ENCODE results near the gene SHB.

The SHB gene

DNA sequence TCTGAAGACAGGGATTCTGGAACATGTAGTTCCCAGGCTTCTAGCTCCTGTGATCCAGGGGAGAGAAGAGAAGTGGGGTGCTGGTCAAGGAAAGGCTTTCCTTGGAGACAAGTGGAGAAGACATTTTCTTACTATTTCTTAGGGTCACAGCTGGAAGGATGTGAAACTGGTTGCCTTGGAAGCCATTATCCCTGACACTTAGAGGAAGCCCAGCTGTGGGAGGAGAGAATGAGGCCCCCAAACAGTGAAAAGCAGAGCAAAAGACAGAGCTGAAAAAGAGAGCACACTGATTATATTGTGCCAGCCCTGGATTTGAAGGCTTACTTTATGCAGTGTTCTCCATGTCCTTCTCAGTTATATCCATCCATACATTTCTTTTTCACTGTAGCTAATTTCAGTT is 17.5 kb upstream of the SHB start:
- no peak for DNase-seq

DNA sequence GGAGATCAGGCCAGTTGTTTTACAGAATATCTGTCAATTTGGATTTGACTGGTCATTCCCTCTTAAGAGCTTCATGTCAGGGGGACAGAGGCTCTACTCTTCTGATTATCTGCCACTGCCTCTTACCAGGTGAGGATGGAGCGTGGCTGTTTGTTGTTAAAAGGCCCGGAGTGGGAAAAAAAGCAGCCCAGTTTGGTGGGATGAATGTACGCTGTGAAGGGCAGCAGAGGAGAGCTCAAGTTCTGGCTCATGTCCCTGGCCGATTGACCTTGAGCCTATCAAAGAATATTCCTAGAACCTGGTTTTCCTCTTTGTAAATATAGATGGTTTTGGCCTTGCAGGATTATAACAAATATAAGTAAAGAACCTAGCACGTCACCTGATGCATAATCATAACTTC is 16.3 kb upstream of the SHB start:
- no peak for DNase-seq

DNA sequence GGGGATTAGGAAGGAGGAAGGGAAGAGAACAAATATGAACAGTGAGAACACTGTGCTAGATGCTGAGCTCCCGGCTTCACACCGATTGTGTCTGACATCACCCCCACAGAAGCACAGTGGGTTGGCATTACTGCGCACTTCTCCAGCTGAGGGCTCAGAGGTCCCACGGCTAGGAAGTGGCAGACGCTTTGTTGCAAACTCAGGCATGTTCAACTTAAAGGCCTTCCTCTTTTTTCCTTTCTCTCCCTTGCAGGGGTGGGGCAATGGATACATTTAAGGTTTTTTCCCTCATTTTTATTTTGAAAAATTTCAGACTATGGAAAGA is 15.5 kb upstream of the SHB start:
- DNase-seq: no peak

DNA sequence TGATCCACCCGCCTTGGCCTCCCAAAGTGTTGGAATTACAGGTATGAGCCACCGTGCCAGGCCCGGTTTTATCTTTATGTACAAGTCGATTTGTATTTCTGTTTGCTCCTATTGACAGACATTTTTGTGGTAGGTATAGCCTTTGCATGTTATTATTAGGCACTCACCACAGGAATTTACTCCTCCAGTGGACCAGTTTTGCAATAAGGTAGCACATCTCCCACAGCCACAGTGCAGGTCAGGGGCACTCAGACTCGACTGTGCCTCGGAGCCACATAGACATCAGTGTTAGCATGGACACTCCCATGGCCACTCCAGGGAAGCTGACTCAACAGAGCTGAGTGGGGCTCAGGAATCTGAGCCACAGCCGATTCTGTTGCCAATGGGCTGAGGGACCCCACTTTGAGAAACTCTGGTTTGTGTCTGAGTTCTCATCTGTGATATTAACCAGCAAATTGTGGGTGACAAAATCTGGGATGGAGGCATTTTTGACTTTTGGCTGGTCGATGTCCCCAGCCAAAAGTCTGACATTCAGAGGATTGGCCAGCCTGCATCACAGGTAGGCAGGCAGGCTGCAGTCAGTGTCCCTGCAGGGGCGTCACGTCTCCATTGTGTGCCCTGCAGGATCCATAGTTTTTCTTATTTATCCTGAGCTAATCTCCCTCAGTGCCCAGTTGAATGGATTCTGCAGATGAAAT is 15.0 kb upstream of the SHB start:
- no peak for DNase-seq

DNA sequence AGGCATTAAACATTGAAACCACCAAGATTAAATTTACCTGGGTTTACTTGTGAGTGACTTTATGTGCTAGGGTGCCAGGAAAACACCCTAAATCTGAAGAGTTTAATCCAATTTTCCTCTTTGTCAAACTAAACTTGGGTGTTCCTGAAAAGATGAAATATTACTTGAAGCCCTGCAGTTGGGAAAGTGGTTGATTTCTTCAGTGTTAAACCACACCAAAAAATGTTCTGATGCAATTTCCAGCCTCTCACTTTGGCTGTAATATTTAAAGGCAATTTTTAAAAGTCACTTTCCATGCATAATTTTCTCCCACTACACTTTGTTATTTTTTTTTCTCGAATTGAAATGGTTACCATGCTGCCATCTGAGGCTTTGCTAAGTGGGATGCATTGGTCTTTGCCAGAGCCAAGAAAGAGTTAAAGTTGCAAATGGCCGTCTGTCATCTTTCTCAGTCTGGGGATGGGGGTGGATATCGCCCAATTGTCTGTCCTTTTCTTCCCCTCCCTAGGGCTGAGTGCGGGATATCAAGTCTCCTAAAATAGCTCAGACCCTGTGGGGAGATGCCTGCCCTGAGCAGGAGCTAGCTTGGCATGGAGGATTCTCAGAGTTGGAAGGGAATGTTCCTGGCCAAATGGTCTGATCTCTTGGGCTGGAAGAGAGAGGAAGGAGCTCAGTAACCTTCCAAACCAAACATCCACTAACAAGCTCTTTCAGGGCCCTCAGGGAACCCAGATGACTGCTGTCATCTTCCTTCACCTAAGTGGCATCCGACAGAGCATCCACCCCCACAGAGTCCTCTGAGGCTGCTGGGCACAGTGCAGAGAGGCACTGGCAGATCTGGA is 13.6 kb upstream of the SHB start:
- no peak for DNase-seq

DNA sequence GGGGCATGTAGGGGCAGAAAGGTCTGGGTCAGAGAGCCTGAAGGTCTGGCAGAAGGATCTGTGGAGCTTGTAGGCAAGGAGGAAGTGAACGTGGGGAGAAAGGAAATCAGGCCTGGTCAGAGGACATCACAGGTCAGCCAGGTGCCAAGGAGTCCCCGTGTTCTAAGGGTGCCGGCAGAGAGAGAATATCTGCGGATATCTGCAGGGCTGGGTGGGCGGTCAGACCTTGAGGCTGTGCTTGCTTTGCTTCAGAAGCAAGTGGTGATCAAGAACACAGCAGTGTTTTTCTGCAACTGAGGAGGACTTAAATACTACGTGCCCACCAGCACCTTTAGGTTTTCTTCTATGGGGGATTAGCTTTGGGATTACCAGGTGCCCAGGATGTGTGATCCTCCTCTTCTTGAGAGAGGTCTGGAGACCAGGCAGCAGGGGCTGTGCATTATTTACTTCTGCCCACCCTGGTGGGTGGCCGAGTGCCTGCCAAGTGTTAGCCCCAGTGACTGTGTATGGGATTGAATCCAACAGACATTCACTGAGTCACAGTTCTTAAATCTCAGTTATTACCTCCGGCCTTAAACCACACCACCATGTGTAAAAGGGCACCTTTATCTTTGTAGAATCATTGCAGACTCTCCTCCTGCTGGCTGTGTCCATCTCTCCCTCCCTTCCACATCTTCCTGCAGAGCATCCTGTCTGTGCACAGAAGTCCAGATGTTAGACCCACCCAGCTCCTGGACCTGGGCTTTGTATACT is 12.5 kb upstream of the SHB start:
- no peak for DNase-seq

DNA sequence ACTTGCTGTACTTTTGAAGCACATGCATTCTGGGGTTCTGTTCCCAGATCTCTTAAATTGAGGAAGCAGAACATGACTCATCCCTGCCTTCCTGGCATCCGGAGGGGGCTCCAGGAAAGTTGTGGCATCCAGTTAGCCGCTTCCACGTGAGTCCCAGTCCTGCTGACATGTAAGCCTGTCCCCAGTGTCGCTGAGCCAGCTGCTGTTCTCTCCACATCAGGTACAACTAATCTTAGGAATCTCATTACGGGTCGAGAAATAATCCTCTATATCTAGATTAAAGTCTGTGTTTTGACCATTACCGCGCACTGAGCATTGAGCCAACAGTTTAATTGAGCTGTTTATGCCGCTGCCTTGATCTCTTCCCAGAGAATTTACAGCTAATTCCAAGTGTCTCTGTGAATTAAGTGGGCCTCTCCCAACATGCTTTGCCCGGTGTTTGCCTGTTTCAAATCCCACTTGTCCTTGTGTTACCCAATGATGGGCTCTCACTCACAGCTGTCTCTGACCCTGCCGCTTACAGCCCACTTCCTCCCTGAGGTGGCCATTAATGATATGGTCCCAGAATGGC is 10.5 kb upstream of the SHB start:
- no peak for DNase-seq

DNA sequence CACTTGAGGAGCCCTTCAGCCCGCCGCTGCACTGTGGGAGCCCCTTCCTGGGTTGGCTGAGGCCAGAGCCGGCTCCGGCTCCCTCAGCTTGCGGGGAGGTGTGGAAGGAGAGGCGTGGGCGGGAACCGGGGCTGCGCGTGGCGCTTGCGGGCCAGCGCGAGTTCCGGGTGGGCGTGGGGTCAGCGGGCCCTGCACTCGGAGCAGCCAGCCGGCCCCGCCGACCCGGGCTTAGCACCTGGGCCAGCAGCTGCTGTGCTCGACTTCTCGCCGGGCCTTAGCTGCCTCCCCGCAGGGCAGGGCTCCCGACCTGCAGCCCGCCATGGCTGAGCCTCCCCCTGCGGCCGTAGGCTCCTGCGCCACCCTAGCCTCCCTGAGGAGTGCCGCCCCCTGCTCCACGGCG is 6.2 kb upstream of the SHB start:
- DNase-seq: no peak

DNA sequence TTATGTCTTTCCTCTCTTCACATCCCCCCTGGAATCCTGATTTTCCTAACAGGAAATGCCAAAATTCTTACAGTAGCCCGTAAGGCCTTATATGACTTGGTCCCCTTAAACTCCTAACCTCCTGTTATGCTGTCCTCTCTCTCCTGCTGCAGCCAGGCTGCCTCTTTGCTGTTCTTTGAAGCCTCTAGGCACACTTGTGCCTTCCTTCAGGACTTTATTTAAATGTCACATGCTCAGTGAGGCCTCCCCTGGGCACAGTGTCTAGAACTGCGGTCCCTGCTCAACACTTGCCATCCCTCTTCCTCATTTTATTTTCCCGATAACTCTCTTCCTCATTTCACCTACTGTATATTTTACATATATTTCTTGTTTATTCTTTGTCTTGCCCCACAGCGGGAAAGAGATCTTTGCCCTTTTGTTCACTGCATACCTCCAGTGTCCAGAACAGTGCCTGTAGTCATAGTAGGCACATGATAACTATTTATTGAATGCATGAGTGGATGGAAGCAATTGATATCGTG is 5.5 kb upstream of the SHB start:
- DNase-seq: no peak

DNA sequence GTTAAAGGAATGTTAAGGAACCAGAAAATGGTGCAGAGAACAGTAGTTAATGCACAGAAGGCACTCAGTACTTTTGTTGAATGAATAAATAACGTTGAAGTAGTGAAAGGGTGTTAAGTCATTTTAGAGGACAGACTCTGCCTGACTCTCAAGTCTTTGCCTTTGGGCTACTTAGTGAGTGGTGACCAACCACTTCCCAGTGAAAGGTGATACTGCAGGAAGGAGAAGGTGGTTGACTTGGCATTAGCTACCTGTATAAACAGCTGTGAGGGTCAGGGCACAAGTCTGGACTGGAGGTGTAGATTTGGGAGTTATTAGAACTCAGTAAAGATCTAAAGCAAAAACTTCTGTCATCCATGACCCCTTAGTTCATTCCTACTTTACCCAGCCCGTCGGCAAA is 4.9 kb upstream of the SHB start:
- no peak for DNase-seq

DNA sequence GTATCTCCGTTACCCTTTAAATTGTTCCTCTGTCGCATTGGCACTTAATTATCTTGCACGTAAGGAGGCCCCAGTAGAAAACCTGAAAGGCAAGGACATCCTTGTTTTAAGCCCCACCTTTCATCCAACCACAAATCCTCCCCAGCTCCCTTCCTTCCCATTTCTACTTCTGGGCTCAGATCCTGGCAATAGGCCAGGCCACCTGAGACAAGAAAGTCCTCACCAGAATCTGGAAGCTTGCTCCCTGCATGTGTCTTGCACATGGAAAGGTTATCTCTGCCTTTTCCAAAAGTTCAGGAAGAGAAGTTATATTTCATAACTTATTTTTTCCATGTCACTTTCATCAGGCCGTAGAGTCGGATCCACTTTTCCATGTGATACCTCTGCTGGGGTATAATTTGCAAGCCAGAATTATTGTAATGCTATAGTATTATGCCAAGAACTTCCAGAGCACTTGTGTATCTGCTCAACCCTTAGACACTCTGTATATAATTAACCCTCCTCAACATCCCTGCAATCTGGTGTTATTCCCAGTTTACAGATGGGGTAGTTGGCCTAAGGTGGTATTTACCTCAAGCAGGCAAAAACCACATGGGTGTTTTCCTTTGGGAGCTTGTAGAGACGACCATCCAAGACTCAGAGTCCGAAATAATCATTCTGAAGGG is 2.6 kb upstream of the SHB start:
- DNase-seq: no peak

DNA sequence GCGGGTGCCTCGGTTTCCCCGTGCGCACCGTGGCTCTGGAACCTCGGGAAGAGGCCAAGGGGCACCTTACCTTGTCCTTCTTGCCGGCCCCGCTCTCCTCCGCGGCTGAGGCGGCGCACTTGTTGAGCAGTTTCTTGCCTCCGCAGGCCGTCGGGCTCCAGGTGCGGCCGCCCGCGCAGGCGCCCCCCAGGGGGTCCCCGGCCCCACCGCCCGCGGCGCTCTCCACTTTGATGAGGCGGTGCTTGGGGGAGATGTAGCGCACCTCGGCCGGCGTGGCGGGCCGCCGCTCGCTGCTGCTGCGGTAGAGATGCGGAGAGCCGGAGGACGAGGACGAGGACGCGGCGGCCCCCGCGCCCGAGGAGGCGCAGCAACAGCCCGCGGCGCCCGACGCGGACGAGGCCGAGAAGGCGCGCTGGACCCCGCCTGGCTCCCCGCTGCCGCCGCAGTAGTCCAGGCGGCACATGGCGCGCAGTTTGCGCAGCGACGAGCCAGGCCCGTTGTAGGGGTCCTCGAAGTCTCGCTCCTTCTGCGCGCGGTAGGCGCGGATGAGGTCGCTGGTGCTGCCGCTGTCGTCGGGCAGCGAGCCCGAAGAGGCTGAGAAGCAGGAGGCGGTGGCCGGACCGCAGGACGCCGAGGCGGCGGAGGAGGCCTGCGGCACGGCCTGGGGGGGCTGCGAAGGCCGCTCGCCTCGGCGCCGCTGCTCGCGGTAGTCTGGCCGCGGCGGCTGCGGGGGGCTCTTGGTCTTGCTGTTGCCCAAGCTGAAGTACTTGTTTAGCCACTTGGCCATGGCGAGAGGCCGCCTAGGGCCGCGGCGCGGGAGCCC is 957 bp downstream of the SHB start:
- DNase-seq: no peak

DNA sequence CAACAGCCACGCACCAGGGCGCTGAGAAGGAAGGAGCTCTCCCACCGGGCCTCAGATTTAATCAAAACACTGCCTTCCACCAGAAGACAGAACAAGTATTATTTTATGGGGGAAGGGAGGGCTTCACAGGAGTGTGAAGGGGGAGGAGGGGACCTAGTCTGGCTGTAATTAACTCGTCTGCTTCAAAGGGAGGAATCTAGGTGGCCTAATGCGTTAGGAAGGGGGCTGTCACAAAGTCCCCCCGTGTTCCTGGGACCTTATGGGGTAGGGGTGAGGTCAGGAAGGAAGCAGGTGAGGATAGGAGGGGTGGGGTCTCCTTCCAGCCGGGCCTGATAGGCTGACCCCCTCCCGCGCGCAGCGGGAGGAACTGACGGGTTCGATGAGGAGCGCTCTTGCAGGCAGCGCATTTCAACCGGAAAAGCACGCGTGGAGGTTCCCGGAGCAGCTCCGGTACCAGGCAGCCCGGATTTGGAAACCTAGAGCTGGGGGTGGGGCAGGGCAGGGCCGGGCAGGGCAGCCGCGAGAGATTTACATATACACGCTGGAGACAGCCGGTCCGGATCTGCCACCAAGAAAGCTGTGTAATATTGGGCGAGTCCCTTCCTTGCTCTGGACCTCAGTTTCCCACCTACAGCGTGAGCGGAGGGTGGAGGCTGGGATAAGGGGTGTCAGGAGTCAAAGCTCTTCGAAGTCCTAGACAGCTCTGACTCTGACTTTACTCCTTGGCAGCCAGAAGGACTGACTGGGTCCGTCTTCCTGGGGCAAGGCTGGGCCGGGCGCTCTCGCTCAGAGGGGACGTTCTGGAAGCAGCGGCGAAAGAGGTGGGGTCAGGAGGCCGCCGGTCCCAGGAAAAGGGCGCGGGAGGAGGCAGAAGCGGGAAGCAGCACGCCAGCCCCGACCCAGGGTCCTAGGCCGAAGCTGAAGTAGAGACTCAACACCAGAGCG is 1.8 kb downstream of the SHB start:
- DNase-seq: peak; percentile 15

DNA sequence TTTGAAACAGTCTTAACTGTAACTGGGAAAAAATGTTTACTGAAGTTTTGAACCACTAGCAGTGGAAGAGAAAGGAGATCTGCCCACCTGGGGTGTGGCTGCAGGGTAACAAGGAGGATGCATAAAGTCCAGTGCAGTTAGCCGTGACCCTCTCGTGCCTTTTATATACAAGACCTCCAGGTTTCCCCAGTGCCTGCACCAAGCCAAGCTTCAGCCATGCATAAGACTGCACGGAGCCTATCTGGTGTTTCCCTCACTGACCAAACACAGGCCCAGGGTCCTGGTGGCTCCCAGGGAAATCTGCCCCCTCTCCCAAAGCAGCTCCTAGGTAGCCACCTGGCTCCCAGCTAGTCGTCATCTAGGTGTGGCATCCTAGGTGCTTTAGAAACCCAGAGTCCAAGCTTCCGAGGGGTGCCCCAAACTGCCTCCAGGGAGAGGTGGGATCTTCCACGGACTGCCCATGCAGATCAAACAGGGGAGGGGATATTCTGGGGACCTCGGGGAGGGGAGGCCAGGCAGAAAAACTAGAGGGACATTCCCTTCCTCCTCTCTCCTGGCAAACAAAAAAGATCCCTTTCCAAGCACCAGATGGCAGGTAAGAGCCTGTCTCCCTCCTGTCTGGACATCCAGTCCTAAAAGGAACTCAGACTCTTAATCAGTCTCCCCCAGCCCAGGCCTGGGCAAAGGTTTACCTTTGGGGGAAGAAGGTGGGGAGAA is 2.7 kb downstream of the SHB start:
- DNase-seq: no peak

DNA sequence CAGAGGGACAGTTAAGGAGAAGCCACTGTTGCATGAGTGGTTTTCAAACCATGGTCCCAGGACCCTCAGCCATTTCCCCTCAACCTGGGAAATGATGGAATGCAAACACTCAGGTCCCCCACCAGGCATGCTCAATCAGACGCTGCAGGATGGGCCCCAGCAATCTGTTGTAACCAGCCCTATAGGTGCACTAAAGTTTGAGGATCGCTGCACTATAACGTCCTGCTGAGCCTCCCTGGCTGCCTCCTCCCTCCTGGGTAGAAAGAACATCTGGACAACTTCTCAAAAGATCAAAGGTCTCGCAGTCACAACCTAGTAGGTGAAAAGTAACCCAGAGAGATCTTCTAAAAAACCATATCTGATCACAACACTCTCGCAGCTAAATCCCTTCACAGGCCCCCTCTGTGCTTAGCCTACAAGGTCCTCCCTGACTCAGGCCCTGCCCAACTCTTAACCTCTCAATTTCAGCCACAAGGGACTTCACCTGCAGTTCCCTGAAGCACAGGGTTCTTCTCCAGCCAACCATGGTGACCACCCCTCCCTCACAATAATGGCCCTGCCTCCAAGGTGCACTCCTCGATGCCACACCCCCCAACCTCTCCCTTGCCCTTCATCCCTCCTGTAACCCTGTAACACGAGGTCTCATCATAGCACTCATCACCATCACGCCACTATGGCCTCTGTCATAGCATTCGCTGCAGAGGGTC is 3.5 kb downstream of the SHB start:
- no peak for DNase-seq

DNA sequence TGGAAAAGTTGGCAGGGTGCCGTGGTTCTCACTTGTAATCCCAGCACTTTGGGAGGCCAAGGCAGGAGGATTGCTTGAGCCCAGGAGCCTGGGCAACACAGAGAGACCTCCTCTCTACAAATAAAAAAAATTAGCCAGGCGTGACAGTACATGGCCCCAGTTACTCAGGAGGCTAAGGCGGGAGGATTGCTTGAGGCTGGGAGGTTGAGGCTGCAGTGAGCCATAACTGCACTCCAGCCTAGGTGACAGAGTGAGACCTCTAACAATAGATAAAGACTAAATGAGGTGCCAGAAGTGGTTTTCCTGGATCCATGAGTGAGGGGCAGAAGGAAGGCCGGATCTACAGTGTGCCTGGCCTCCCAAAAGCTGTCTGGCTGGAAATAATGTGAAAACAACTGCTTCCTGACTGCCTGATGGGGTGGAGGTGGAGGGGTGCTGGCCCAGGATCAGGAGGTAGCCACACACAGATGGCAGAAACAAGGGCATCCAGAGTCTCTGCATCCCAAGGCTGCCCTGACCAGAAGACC is 4.1 kb downstream of the SHB start:
- no peak for DNase-seq

DNA sequence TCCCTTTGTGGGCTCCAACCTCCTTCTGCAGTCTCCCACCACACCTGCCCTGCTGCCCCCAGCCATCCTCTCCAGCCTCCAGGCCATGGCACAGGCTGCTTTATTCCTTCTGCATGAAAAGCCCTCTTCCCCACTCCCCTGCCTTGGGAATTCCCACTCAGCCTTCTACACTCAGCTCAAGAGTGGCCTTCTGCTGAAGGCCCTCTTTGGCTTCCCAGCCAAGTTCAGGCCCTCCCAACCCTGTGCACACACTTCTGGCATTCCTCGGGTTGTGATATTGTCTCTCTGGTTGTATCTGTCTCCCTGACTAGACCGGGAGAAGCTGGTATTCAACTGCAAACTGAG is 5.7 kb downstream of the SHB start:
- DNase-seq: no peak

DNA sequence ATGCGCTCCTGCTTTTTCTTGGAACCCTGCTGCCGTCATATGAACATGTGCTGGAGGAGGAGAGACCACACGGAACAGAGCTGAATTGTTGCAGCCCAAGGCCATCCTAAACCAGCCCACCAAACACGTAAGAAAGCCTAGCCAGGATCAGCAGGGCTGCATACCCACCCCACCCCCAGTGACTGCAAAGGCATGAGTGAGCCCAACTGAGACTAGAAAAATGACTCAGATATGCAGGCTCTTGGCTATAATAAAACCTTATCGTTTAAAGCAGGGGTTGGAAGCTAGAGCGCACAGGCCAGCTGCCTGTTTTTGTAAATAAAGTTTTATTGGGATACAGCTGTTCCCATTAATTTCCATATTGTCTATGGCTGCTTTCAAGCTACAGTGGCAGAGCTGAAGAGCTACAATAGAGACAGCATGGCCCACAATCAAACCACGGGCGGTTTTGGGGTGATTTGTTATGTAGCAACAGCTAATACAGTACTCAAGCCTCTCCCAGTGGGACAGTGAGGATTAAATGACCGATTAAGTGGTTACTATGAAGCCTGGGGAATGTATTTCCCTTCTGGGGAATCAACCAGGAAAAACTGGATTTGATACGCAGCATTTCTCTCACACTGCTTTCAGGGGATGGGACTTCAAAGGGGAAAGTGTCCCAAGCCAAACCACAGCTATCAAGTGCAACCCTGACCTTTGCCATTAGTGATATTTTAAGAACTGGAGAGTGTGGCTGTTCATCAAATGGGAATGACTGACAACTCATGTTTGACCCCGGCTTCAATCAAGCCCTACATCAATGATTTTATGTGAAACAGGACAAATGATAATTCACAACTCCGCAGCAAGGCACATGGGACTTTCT is 6.3 kb downstream of the SHB start:
- no peak for DNase-seq

Data from activated CD4-positive, alpha-beta T cell treated with anti-CD3 and anti-CD28 coated beads, Interleukin-2, Interleukin-6, amounts not matched to agents 100 ng/mL and 50 ng/mL, durations not matched to agents 16 hours and 8 hours (primary cell).